Activated B cell treated with CpG ODN at 0.5 μM for 24 hours (primary cell): ENCODE measurements around the gene CPEB3. TPM values are rescaled to one million over a fixed set of nuclear protein-coding genes. Genes with fewer than 3 reads are reported as not detected.

Experiments used
- ATAC-seq: fragments of 200-7000 bp; cut with Tn5 transposase; one replicate; pipeline ENCODE4 v1.10.0; 2021; ENCODE audit warnings: low read depth, mild to moderate bottlenecking, moderate library complexity
- CTCF ChIA-PET: fragments of 350-600 bp; sonication (Branson Sonifier 250); formaldehyde crosslinking; loops from one replicate; lab custom pipeline; 2021; ENCODE audit warnings: antibody characterized with exemption; lab: Charles Lee
- POLR2A ChIA-PET: fragments of 350-600 bp; sonication (Branson Sonifier 250); formaldehyde crosslinking; loops from one replicate; lab custom pipeline; 2021; ENCODE audit warnings: antibody characterized with exemption; lab: Charles Lee
- DNase-seq: peaks from one replicate; pipeline ENCODE4 v3.0.0; 2022
- H3K27ac Mint-ChIP-seq: one replicate; pipeline ENCODE4 v1.8.0; 2020; ENCODE audit warnings: mixed read lengths
- H3K27me3 Mint-ChIP-seq: one replicate; pipeline ENCODE4 v1.8.0; 2021; ENCODE audit warnings: mixed read lengths
- H3K36me3 Mint-ChIP-seq: one replicate; pipeline ENCODE4 v1.8.0; 2021; ENCODE audit warnings: low read depth, mixed read lengths
- H3K4me1 Mint-ChIP-seq: one replicate; pipeline ENCODE4 v1.8.0; 2021; ENCODE audit warnings: mixed read lengths
- H3K4me3 Mint-ChIP-seq: one replicate; pipeline ENCODE4 v1.8.0; 2020; ENCODE audit warnings: mild to moderate bottlenecking, mixed read lengths
- H3K9me3 Mint-ChIP-seq: one replicate; pipeline ENCODE4 v1.8.0; 2020; ENCODE audit warnings: mixed read lengths
- intact Hi-C: fragments of 100-400 bp; cut with micrococcal nuclease; formaldehyde crosslinking; loops from one replicate; pipeline ENCODE4 v1.15.1; 2024
- total RNA-seq: library from RNA; stranded (reverse); gene quantifications from 2 replicates; pipeline ENCODE4 v1.2.3, GENCODE V29; 2022
- TF ChIP-seq, protein P1 (sequence below): fragments of 200-600 bp; IDR thresholded peaks from one replicate; pipeline ENCODE4 v1.8.0; 2022; ENCODE audit warnings: antibody characterized with exemption, mild to moderate bottlenecking

CPEB3 gene
- total RNA-seq, 1 donor from 2014 or later, result 2.5 TPM

DNA sequence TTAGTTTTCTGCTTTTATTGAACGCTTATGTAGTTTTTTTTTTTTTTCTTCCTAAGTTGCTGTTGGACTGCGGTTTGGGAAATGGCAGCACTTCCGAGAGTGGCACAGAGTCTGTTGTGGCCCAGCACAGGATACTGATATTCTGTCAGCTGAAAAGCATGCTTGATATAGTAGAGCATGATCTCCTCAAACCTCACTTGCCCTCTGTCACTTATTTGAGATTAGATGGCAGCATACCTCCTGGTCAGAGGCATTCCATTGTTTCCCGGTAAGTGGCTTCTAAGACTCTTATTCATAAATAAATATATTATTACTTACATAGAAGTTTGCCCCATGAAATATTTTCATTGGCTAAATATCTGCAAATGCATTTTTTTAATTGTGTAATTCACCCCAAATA is 266.2 kb downstream of the CPEB3 start:
- POLR2A ChIA-PET, result no interaction called here

DNA sequence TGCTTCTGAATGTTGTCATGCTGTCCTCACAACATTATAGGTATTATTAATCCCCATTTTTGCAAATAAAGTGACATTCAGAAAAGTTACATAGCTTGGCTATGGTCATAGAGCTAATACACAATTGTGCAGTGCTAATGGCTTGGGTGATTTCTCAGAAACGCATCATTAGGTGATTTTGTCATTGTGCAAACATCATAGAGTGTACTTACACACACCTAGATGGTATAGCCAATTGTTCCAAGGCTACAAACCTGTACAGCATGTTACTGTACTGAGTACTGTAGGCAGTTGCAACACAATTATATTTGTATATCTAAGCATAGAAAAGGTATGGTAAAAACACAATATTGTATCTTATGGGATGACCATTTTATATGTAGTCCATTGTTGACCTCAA is 276.3 kb downstream of the CPEB3 start:
- H3K36me3 Mint-ChIP-seq, result peaks cover 78% of the 10 kb centered on the region
- ATAC-seq, result no peak

More for the DNA sequence above, 266.2 kb downstream of the CPEB3 start:
- Mint-ChIP-seq H3K4me1 (no peaks in the 10 kb centered on the region), H3K36me3 (peaks cover 83% of the 10 kb centered on the region), H3K27me3 (no peaks in the 10 kb centered on the region), H3K9me3 (no peaks in the 10 kb centered on the region), H3K27ac (no peak overlapping the region), H3K4me3 (no peak overlapping the region)
- CTCF ChIA-PET, result no interaction called here
- DNase-seq, result no peak
- intact Hi-C loops, result no loop called here
- TF ChIP-seq, protein P1, sequence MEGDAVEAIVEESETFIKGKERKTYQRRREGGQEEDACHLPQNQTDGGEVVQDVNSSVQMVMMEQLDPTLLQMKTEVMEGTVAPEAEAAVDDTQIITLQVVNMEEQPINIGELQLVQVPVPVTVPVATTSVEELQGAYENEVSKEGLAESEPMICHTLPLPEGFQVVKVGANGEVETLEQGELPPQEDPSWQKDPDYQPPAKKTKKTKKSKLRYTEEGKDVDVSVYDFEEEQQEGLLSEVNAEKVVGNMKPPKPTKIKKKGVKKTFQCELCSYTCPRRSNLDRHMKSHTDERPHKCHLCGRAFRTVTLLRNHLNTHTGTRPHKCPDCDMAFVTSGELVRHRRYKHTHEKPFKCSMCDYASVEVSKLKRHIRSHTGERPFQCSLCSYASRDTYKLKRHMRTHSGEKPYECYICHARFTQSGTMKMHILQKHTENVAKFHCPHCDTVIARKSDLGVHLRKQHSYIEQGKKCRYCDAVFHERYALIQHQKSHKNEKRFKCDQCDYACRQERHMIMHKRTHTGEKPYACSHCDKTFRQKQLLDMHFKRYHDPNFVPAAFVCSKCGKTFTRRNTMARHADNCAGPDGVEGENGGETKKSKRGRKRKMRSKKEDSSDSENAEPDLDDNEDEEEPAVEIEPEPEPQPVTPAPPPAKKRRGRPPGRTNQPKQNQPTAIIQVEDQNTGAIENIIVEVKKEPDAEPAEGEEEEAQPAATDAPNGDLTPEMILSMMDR, result no peak
- no peak for ATAC-seq

DNA sequence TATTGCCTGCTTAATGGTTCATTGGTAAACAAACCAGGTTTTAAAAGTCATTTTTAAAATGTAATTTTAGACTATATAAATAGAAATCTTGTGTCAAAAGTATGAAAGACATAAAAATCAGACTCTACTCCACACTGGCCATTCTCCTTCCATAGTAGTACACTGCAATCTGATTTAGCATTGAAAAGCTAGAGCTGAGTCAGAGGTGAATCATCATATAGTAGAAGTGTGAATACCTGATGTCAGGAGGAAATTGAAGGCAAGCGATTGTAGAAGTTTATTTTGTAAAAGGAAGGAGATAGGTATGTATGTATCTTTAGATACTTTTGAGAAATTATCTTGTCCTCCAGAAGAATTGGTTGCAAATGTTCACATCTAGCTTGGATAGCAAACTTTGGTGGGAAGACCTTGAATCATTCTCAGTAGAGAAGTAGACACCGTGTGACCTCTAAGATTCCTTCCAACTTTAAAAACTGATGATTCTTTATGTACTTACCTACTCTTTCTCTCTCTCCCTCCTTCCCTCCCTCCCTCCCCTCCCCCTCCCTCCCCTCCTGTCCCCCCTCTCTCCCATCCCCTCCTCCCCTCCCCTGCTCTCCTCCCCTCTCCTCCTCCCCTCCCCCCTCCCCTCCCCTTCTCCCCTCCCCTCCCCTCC is 279.2 kb downstream of the CPEB3 start:
- Mint-ChIP-seq H3K9me3 (no peaks in the 10 kb centered on the region), H3K36me3 (peaks cover 67% of the 10 kb centered on the region), H3K27ac (no peak overlapping the region), H3K4me1 (no peaks in the 10 kb centered on the region), H3K27me3 (no peaks in the 10 kb centered on the region), H3K4me3 (no peak overlapping the region)
- no peak for DNase-seq
- TF ChIP-seq, protein P1, result no peak
- ChIA-PET CTCF (no interaction called here), POLR2A (no interaction called here)
- ATAC-seq, result no peak
- intact Hi-C loops, result no loop called here

More for the DNA sequence above, 276.3 kb downstream of the CPEB3 start:
- no peaks in the 10 kb centered on the region for H3K27me3 Mint-ChIP-seq
- no peaks in the 10 kb centered on the region for H3K4me1 Mint-ChIP-seq
- H3K27ac Mint-ChIP-seq, result no peak overlapping the region
- ChIA-PET CTCF (no interaction called here), POLR2A (no interaction called here)
- DNase-seq, result no peak
- H3K4me3 Mint-ChIP-seq, result no peak overlapping the region
- H3K9me3 Mint-ChIP-seq, result no peaks in the 10 kb centered on the region
- TF ChIP-seq, protein P1, result no peak
- intact Hi-C loops, result no loop called here

DNA sequence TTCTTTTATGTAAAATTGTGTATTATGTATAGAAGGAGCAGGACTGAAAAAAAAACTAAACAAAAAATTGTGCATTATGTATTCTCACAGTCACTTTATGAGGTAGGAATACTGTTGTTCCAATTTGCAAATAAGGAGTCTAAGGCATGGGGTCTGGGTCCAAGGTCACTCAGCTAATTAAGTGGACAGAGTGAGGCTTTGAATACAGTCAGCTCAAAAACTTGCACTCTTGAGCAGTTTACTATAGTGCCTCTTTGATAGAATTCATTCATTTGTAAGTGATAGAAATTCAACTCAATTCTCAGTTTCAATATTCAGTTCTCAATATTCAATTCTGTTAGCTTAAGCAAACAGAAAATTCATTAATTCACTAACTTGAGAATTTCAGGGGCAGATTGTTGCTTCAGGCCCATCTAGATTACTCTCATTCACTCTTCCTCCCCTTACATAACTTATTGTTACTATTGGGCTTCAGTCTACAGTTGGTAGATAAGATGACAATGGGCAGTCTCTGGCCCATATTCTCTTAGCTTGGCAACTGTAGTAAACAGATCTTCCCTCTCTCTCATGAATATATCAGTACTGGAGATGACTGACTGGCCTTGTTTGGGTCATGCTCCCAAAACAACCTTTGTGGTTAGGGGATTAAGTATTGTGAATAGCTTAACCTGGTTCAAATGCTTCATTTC is 280.7 kb downstream of the CPEB3 start:
- H3K9me3 Mint-ChIP-seq, result no peaks in the 10 kb centered on the region
- no peaks in the 10 kb centered on the region for H3K4me1 Mint-ChIP-seq
- POLR2A ChIA-PET, result interaction anchor here (0.6 kb wide), 1 partner anchor 429 kb away, joined by 3 read pairs; no protein-coding TSS in a partner anchor
- DNase-seq (no peak), ATAC-seq (no peak)
- H3K36me3 Mint-ChIP-seq, result peaks cover 65% of the 10 kb centered on the region
- no peak overlapping the region for H3K4me3 Mint-ChIP-seq
- H3K27ac Mint-ChIP-seq, result no peak overlapping the region
- intact Hi-C loops, result no loop called here
- CTCF ChIA-PET, result no interaction called here
- no peaks in the 10 kb centered on the region for H3K27me3 Mint-ChIP-seq
- TF ChIP-seq, protein P1, result no peak

DNA sequence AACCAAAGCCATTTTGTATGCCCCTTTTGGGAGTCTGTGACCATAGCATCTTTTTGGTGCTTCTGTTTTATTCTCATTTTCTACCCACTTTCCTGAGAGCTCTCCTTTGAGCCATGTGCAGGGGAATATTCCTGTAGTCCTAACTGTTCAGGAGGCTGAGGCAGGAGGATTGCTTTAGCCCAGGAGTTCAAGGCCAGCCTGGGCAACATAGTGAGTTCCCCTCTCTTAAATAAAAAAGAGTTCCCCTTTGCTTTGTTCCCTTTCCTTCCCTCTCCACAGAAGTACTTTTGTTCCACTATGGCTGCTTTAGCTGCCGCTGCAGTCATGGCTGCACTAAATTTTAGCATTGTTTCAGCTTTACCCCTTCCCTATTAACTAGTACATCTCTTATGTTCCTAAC is 281.4 kb downstream of the CPEB3 start:
- ATAC-seq (no peak), DNase-seq (no peak)
- CTCF ChIA-PET, result no interaction called here
- POLR2A ChIA-PET, result interaction anchor here (0.6 kb wide), 1 partner anchor 106 kb away, joined by 6 read pairs; no protein-coding TSS in a partner anchor
- Mint-ChIP-seq H3K4me1 (no peaks in the 10 kb centered on the region), H3K9me3 (no peaks in the 10 kb centered on the region), H3K27me3 (no peaks in the 10 kb centered on the region), H3K4me3 (no peak overlapping the region), H3K27ac (no peak overlapping the region), H3K36me3 (peaks cover 66% of the 10 kb centered on the region)
- intact Hi-C loops, result no loop called here
- TF ChIP-seq, protein P1, result no peak
